GM18499 (cell line): Measurements from ENCODE around the gene MAB21L3.
A peak's percentile ranks its signal among the peaks of the same experiment; 100 is the strongest.
"Not testable (repeated sequence)": the region's sequence is repeated elsewhere in the genome, so short reads cannot be mapped to it uniquely, and the experiment has no call there.

Source experiments
- ATAC-seq: cut with Tn5 transposase; IDR thresholded peaks from one replicate; pipeline ENCODE4 v1.9.1; 2021; ENCODE audit warnings: moderate number of reproducible peaks; ENCODE audit not compliant: insufficient read depth, unreplicated experiment

The MAB21L3 gene

DNA sequence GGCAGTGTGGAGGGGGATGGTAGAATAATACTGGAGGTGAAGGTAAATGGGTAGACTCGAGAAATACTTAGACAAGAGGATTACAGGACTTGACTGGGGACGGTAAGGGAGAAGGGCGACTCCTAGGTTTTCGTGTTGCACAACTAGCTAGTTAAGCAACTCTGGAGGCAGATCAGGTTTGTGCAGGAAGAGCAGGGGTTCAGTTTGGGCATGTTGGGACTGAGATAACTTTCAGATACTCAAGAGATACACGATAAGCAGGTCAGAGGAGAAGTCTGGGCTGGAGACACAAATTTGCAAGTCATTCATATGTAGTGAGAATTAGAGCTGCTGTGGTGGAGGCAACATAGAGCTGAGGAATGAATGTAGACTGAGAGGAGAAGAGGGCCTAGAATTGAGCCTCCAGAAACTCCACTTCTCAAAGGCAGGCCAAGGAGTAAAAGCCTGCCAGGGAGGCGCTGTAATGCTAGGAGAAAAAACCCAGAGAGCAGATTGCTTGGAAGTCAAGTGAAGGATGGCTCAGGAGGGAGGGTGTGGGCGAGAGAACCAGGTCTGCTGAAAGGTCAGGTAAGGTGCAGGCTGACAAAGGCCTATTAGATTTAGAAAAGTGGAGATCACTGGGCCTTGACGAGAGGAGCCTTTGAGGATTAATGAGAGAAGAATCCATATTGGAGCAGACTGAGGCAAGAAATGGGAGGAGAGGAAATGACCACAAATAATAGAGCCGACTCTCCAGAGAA, 20.8 kb downstream of the MAB21L3 start:
- no peak for ATAC-seq

DNA sequence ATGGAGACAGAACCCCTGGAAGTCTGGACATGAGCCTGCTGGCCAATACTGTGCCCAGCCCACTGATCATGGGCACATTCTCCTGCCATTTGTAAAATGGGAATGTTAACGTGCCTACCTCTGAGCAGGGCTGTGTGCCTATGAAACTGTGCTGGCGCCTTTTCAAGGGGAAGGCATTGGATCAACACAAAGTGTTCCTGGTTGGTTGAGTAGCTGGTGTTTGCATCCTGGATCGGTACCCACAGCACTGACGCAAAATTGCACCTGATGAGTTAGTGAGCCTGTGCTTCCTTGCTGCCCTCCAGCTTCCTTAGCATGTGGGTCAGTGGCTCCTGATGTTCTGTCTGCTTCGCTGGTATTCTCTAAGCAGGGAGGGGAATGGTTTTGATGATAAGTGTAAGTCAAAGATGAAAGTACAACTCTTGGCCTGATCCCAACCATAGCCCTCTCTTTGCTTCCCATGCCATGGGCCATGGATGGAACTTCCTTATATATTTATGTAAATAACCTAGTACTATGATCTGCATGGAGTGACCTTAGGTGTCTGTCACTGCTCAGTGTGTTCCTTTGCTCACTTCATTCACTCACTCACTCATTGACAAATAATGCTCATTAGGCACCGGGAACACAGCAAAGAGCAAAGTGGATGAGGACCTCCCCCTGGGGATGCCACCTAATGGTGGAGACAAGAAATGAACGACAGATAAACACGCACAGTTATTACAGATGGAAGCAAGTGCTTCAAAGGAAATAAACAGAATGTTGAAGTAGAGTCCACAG, 22.7 kb downstream of the MAB21L3 start:
- no peak for ATAC-seq

DNA sequence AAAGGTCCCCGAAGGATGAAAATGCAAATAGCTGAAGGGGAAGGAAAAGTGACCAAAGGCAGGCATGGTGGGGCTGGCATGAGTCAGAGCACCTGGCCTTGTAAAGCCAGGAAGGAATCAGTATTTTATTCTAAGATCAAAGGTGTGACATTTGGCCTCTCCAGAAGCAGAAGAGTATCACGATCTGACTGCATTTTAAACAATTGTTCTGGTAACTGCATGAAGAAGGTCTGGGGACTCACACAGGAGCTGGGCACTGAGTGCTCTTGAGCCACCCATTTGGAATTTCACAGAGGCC, 23.2 kb downstream of the MAB21L3 start:
- ATAC-seq, result no peak

DNA sequence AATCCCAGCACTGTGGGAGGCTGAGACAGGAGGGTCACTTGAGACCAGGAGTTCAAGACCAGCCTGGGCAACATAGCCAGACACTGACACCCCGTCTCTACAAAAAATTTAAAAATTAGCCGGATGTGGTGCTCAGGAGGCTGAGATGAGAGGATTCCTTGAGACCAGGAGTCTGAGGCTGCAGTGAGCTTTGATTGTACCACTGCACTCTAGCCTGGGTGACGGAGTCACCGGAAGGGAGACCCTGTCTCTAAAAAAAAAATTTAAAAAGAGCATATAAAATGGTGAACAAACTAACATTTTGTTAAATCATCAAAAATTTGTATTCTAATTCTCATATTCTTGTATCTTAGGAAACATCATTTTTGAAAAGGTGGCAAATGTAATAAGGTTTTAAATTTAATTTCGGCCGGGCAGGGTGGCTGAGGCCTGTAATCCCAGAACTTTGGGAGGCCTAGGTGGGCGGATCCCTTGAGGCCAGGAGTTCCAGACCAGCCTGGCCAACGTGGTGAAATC, 27.1 kb downstream of the MAB21L3 start:
- ATAC-seq, result no peak

- no peak for ATAC-seq
These were observed 28.5 kb downstream of the MAB21L3 start for GRCh38 chr1:116139592-116140134.

DNA sequence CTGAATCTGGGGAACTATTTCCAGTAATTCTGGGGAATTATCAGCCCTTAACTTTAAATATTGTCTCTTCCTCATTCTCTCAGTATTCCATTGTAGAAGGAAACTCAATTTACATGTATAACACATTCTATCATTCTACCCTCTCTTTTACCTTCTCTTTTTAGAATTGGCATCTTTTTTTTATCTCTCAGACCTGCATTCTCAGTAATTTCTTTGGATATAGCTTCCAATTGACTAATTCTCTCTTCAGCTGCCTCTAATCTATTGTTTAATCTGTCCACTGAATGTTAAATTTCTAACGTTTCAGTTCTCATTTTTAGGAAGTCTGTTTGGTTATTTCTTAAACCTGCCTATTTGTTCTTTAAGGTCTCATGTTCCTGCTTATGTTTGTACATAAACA, 33.0 kb downstream of the MAB21L3 start:
- ATAC-seq, result no peak

DNA sequence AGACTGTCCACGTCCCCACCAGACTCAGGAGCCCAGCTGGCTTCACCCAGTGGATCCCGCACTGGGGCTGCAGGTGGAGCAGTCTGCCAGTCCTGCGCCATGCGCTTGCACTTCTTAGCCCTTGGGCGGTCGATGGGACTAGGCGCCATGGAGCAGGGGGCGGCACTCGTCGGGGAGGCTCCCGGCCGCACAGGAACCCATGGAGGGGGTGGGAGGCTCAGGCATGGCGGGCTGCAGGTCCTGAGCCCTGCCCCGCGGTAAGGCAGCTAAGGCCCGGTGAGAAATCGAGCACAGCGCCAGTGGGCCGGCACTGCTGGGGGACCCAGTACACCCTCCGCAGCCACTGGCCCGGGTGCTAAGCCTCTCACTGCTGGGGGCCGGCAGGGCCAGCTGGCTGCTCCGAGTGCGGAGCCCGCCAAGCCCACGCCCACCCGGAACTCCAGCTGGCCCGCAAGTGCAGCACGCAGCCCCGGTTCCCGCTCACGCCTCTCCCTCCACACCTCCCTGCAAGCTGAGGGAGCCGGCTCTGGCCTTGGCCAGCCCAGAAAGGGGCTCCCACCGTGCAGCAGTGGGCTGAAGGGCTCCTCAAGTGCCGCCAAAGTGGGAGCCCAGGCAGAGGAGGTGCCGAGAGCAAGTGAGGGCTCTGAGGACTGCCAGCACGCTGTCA, 35.4 kb downstream of the MAB21L3 start:
- ATAC-seq, result not testable (repeated sequence)

- ATAC-seq, result no peak
These were observed 35.9 kb downstream of the MAB21L3 start for GRCh38 chr1:116147114-116147510.

DNA sequence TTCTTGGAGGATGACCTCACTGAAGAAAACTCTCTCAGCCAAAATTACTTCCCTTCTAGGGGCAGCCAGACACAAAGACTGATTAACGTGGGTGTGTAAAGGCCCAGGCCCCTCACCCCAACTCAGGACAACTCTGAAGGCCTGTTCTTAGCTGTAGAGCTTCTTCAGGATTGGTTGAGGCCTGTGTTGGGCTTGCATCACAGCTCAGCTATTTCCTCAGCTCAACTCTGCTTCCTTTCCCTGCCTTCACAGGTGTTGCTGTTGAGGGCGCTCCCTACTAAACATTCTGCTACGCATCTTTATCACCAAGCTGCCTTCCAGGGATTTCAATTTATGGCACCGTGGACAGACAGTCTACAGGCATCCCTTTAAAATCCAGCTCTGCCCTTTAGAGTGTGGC, 36.8 kb downstream of the MAB21L3 start:
- no peak for ATAC-seq

- no peak for ATAC-seq
These were observed 37.8 kb downstream of the MAB21L3 start for GRCh38 chr1:116148967-116149366.

- no peak for ATAC-seq
These were observed 39.2 kb downstream of the MAB21L3 start for GRCh38 chr1:116150368-116150767.

- peak; percentile 91 for ATAC-seq
These were observed 40.8 kb downstream of the MAB21L3 start for GRCh38 chr1:116151739-116152576.

DNA sequence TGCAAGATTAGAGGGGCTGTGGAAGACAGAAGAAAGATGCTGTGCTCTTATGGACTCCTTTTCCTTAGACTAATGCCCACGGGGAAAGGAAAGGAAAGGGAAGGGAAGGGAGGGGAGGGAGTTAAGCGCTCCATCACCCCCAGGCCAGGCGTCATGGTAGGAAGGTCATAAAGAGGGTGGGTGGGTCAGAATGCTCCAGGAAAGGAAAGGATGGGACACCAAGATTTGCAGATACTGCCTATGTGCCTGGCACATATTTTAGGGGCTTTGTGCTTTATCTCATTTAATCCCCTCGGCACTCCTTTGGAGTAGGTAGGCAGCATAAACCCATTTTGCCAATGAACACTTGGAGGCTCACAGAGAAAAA, 41.4 kb downstream of the MAB21L3 start:
- ATAC-seq, result no peak

DNA sequence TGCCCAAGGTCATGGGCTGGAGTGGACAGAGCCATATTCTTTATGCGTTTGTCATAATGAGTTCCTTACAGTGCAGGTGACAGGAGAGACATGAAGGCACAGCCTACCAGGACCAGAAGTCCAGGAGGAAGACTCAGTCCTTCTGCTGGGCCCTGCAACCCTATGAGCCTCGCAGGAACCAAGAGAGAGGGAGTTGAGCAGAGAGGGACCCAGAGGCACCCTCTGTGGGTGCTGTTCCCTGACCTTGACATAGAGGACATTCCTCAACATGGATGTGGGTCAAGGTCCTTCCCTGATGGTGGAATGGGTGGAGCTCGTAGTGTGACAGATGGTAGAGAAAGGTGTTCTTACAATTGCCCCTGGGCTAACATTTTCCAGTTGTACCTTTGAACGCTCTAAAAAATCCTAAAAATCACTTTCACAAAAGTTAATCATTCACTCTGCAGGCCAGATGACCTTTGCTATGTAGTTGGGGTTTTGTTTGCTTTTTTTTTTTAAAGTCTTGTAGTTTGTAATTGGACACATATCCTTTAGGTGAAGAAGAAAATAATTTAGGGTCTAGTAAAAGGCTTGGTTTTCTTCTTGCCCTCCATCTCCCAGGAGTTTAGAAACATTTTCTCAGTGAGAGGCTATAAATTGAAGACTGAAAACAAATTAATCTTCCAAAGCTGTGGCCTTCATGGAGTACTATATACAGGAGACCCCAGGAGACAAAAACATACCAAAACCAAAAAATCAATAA, 41.9 kb downstream of the MAB21L3 start:
- ATAC-seq, result no peak

DNA sequence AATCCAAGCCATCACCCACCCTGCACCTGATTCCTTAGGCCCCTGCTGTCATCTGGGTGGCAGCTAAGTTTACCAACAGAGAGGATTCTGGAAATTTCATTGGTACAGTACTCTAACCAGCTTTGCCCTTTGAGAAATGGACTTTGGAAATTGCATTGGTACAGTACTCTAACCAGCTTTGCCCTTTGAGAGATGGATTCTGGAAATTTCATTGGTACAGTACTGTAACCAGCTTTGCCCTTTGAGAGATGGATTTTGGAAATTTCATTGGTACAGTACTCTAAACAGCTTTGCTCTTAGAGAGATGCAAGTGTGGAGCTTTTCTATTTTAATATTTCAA, 42.5 kb downstream of the MAB21L3 start:
- ATAC-seq, result no peak

DNA sequence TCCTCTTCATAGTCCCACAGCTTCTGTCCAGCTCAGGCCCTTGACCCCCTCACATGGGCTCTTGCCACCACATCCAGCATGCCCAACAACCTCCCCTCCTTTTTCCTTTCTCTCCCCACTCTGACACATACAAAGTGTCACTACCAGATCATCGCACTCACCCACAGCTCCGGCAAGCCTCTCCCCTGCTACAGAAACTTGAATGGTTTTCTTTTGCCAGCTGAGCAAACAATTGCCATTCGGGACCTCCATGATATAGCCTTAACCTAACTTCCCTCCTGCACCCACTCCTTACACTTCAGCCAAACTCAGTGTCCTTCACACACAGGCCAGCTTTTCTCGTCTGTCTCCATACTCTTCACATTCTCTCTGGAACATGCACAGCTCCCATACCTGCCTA, 43.3 kb downstream of the MAB21L3 start:
- no peak for ATAC-seq

- no peak for ATAC-seq
These were observed 45.9 kb downstream of the MAB21L3 start for GRCh38 chr1:116157096-116157495.

DNA sequence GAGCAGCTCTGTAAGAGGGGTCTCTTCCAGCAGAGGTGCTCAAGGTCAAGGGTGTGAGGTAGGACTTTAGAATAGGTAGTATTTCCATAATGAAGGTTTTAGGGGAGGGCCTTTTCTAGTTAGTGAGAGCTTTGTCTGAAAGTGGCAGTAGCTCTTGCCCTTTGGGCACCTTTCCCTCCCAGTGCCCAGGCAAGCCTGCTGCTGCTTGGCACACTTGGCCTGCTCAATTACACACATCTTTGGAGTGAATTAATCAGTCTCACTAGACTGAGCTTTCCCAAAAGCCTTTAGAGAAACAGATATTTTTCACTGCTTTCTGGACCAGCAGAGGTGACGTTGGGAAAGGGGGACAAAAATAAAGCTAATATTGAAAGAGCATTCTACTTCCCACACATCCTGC, 48.0 kb downstream of the MAB21L3 start:
- ATAC-seq, result no peak

DNA sequence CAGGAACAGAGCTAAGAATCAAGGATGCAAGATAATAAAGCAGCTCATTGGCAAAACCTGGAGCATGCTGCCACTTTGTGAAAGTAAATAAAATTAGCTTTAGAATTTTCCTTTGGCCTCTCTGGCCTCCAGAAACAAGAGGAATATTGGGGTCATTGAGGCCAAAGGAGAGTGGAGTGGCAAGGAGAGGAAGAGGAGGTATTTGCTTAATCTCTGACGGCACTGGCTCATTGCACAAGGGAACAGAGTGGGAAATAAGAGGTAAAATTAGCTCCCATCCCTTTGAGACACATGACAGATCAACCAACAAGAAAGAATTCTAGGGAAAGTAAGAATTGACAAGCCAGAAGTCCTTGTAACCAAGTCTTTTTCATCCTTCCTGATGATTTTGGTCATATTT, 48.4 kb downstream of the MAB21L3 start:
- ATAC-seq, result no peak

GRCh38 chr1:116161390-116161789, 50.2 kb downstream of the MAB21L3 start:
- no peak for ATAC-seq
